NCI-H460 (cell line): ENCODE measurements around the gene TP53AIP1. TPM values are rescaled to one million over a fixed set of nuclear protein-coding genes. Genes with fewer than 3 reads are reported as not detected.
A peak's percentile ranks its signal among the peaks of the same experiment; 100 is the strongest.

ENCODE experiments used
- DNase-seq: peaks from one replicate; pipeline ENCODE4 v3.0.0-alpha.2; 2016; ENCODE audit warnings: low read depth; ENCODE audit errors: extremely low read depth
- polyA plus RNA-seq: library from polyadenylated mRNA; depleted of rRNA; stranded (reverse); fragments of >200 nt; gene quantifications from 2 replicates; pipeline ENCODE4 v1.2.3, GENCODE V29; 2014; cell fraction: nucleus; rRNA removed
- total RNA-seq: library from RNA; depleted of rRNA; stranded (reverse); fragments of >200 nt; shearing (Covaris generic); gene quantifications from 2 replicates; pipeline ENCODE4 v1.2.3, GENCODE V29; 2014; rRNA removed

Gene TP53AIP1
- total RNA-seq = not detected in 2 replicates
- polyA plus RNA-seq = not detected in 2 replicates

- DNase-seq = no peak
Observed at GRCh38 chr11:128942817-128943427, at the start of gene TP53AIP1. Gene TP53AIP1, minus strand, starts transcription at chr11:128942871. Its CDS starts 5,053 bp downstream, at chr11:128937818.

- DNase-seq = no peak
Observed at GRCh38 chr11:128988242-128988970, 45.7 kb upstream of the TP53AIP1 start.

GRCh38 chr11:128985880-128986279, 43.2 kb upstream of the TP53AIP1 start:
- DNase-seq = no peak

- no peak for DNase-seq
Observed at GRCh38 chr11:128983023-128983422, 40.4 kb upstream of the TP53AIP1 start.

GRCh38 chr11:128981254-128981653, 38.6 kb upstream of the TP53AIP1 start:
- no peak for DNase-seq

GRCh38 chr11:128970598-128971190, 28.0 kb upstream of the TP53AIP1 start:
- no peak for DNase-seq

- DNase-seq = no peak
Observed at GRCh38 chr11:128968916-128969315, 26.2 kb upstream of the TP53AIP1 start.

- DNase-seq = no peak
Observed at GRCh38 chr11:128967578-128967977, 24.9 kb upstream of the TP53AIP1 start.

GRCh38 chr11:128965485-128965884, 22.8 kb upstream of the TP53AIP1 start:
- DNase-seq = no peak

GRCh38 chr11:128964463-128964930, 21.8 kb upstream of the TP53AIP1 start:
- DNase-seq = no peak

GRCh38 chr11:128963744-128964325, 21.2 kb upstream of the TP53AIP1 start:
- DNase-seq = no peak

- no peak for DNase-seq
Observed at GRCh38 chr11:128962896-128963295, 20.2 kb upstream of the TP53AIP1 start.

- DNase-seq = no peak
Observed at GRCh38 chr11:128961645-128962044, 19.0 kb upstream of the TP53AIP1 start.

GRCh38 chr11:128957202-128957482, 14.5 kb upstream of the TP53AIP1 start:
- no peak for DNase-seq

GRCh38 chr11:128956401-128957201, 13.9 kb upstream of the TP53AIP1 start:
- peak; percentile 65 for DNase-seq

- DNase-seq = no peak
Observed at GRCh38 chr11:128955636-128956035, 13.0 kb upstream of the TP53AIP1 start.

- DNase-seq = no peak
Observed at GRCh38 chr11:128953151-128953550, 10.5 kb upstream of the TP53AIP1 start.

- DNase-seq = no peak
Observed at GRCh38 chr11:128949791-128950454, 7.3 kb upstream of the TP53AIP1 start.

GRCh38 chr11:128948583-128948982, 5.9 kb upstream of the TP53AIP1 start:
- DNase-seq = no peak

GRCh38 chr11:128947773-128948172, 5.1 kb upstream of the TP53AIP1 start:
- DNase-seq = no peak
